T1000 (cell line): ENCODE measurements around the gene FSTL4.

ENCODE experiments used
- DNase-seq: peaks from one replicate; lab custom pipeline; 2025; ENCODE audit warnings: mixed read lengths; lab: John Stamatoyannopoulos, UW

Gene FSTL4

DNA sequence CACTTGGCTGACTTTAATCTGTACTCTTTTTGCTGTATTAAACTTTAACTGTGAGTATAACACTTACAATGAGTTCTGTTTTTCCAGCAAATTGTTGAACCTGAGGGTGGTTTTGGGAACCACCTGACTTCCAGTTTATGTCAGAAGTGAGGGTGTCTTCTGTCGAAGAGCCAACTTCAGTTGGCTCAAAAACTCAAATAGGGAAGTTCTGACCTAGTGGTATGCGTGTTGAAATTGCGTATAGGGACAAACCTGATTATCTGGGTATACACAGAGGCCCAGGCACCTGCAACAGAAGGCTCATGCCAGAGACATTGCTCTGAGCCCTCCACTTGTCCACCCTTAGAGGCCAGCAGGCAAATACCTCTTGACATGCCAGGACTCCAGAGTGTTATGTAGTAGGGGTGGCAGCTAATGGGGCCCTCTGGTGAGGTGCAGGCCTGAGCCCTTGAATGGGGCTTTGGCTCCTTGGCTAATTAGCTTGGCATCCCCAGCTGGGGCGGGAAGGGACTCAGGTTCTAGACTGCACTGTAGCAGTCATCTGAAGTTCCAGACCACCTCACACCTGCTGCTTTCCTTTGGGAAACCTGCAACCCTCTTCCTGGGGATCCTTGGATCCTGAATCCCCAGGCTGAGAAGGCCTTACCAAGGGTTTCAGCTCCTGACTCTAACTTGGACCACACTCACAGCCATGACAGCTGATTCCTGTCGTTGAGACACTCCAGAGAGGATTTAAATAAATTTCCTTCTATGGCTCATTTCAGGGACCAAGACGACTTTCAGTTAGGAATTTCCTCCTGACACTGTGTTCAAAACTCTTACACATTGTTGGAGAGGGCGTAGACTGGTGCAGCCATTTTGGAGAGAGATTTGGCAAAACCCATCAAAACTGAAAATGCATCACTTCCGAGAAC is 370.9 kb downstream of the FSTL4 start:
- no peak for DNase-seq

DNA sequence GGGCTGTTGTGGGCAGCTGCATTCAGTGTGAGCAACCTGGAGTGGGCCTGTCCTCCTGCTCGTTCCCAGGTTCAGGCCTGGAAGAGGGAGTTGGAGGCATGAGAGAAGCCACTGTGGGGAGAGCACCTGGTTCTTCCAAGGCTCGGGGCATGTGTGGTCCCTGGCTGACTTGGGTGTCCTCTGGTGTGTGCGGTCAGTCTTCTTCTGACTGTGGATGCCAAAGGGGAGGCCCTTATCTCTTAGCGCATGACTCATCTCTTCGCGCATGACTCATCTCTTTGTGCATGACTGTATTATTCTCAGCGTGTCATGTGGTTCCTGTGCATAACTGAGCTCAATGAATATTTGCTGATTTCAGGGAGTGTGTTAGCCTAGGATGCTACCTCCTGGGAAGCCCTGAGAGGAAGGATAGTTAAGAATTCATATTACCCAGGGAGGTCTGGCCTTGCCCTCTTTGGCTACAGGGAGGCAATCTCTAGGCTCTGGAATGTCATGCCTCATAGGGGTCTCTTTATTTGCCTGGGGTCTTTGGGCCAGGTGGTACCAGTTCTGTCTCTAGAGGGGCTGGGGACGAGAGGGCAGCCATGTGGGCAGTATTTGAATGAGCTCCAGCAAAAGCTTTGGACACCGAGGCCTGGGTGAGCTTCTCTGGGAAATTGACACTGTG is 371.8 kb downstream of the FSTL4 start:
- DNase-seq = peak; percentile 69

DNA sequence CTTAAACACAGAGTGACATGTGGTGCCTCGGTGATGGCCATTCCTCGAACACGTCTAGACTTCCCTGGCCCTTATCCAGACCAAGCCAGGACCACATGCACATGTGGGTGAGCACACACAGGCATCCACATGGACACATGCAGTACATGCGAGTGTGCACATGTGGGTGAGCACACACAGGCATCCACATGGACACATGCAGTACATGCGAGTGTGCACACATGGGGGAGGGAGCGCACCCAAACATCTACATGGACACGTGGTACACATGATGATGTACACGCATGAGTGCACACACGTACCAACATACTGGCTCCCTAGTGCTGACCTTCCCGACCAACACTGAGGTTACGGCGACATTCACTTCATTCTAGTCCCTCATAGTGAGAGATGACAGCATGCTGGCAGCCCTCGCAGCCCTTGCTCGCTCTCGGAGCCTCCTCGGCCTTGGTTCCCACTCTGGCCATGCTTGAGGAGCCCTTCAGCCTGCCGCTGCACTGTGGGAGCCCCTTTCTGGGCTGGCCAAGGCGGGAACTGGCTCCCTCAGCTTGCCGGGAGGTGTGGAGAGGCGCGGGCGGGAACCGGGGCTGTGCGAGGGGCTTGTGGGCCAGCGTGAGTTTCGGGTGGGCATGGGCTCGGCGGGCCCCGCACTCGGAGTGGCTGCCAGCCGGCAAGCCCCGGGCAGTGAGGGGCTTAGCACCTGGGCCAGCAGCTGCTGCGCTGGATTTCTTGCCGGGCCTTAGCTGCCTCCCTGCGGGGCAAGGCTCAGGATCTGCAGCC is 373.7 kb downstream of the FSTL4 start:
- DNase-seq = no peak

DNA sequence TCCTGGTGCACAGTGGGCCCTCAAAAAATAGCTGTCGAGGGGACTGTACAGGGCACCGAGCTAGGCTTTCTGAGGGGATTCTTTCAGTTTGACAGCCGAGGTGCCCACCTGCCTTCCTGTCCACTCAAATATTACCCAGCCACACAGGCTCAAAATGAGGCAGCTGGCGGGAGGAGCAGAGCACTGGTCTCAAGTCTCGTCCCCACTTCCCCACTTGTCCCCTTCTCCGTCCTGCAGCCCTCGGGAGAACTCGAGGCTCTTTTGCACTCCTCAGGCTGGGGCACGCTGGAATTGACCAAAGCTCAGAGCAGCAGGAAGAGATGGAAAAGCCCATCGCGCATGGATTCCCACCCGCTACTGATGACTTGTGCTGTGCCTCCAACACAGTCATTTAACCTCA is 375.4 kb downstream of the FSTL4 start:
- DNase-seq = no peak

DNA sequence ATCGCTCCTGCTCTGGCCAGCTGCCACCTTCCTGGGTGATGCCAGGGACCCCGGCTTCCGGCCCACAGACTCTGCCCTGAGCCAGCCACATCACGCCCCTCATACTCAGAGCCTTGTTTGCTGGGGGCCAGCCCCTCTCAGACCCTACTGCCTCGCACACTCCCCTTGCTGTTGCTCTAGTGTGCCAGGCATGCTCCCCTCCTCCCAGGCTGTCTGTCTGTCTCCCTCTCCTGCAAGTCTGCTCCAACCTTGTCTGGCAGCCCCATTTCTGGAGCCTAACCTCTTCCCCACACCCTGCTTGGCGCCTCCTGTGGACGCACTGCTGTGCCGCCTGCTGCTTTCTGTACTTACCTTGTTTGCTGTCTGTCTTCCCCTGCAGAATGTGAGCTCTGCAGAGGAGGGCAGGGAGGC is 375.8 kb downstream of the FSTL4 start:
- DNase-seq = no peak

DNA sequence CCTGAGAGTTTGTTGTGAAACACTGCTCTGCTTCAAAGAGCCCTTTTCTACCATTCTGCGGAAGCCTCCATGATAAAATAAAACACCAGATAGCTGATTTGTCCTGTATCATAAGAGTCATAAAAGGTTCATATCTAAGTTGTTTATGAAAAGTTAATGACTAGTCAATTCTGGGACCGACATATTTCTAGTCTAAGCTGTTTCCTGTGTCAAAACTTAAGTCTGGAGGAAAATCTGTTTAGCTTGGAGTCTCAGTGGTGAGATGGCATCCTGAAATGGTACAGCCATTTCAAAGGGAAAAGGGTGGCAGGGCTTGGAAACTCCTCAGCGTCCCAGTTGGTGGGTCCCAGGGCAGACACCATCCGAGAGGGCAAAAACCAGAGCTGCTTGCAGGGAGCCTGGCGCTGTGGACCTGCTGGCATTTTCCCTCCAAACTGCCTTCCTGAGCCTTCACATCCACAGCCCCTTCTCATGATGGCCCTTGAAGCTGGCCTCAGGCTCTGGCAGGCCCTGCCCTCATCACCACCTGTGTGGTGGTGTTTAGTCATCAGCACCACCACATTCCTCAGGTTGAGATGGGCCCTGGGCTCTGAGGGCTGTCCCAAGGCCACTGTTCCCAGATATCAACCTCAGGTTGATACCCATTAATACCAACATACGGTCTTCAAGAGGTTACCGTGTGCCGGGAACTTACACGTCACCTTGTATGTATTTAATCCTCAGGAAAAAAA is 376.5 kb downstream of the FSTL4 start:
- no peak for DNase-seq

DNA sequence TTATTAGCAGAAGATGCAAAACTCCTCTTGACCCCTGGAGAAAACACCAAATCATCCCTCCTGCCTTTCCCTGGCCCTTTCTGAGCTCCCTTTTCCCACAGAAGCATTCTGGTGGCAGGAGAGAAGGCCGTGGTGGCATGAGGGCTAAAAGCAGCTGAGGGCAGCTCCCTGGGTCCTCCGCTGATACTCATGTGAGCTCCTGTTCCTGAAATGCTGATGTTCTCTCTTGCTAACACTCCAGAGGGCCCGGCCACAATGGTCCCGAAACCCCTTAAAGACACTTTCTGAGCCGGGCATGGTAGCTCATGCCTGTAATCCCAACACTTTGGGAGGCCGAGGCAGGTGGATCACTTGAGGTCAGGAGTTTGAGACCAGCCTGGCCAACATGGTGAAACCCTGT is 377.4 kb downstream of the FSTL4 start:
- no peak for DNase-seq

DNA sequence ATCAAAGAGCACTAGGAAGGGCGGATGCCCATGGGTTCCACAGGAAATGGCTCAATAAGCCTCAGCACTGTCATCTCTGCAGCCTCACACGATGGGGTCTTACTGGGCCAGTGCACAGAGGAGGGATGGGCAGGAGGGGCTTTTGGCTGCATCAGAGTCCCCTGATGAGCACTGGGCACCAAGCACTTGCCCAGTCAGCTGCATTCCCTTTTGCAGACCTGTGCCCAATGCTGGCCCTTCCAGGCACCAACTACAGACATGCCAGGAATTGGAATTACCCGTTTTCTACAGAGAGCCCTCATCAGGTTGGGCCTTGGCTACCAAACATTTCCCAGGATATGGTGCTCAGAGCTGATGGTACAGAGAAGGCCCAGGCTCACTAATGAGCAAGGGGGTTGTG is 378.1 kb downstream of the FSTL4 start:
- no peak for DNase-seq

DNA sequence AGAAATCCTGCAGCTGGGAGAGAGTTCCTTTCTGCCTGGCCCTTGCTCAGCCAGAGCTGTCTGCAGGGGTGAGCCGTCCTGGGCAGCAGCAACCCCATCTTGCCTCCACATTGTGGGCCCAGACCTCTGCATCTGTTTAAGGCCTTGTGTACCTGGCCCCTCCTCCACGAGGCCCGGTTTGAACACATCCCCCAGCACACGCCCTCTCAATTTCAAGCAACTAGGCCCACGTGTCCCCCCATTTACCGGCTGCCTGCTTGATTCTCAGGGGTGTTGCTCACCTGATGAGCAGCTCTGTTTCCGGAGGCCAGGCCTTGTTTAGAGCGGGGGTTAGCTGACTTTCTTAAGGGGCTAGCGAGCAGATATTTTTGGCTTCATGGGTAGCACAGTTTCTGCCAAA is 378.7 kb downstream of the FSTL4 start:
- no peak for DNase-seq

DNA sequence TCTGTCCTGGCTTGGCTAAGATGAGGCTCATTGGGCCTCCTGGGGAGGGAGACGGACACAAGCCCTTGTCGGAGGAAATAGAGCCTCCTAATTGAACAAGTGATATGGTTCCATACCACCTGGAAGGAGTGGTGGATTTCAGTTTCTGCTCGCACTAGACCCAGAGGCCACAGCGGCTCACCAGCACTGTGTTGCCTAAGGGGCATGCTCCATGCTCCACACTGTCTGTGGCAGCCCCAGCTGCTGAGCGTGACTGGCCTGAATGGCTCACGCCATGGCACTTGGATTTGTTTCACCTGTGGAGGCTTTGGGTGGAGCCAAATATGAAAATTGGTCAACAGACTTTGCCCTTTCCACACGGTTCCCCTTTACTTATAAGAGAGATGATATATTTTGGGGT is 379.4 kb downstream of the FSTL4 start:
- no peak for DNase-seq

DNA sequence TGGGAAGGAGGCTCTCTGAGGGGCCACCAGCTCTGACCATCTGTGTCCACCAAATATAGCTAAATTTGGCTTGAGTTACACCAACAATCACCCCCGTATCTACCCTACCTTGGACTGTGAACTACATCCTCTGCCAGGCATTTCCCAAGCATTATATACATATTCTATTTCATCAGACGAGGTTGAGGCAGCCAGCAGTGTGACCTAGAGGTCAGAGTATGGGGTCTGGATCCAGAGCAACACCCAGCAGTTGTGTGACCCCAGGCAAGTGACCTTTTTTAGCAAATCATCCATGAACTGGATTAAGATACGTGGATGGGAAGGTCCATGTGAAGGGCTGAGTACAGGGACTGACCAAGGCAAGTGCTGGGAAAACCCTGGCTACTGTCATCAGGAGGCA is 379.9 kb downstream of the FSTL4 start:
- DNase-seq = no peak

DNA sequence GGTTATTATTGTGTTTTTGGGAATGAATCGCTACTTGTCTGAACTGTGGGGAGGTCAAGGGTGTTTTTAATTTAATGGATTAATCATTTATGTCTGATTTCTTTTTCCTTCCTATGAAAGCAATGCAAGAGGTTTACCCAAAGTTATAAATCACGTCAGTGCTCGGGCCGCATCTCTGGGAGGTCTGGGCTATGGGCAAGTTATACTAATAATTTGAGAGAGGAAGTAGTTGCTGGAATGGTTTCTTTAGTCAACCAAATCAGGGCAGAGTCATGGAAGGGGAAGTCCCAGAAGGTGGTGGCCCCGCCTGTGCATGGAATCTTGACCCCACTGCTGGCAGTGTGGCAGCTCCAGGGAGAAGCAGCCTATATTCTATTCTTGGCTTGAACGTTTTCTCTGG is 380.3 kb downstream of the FSTL4 start:
- no peak for DNase-seq

DNA sequence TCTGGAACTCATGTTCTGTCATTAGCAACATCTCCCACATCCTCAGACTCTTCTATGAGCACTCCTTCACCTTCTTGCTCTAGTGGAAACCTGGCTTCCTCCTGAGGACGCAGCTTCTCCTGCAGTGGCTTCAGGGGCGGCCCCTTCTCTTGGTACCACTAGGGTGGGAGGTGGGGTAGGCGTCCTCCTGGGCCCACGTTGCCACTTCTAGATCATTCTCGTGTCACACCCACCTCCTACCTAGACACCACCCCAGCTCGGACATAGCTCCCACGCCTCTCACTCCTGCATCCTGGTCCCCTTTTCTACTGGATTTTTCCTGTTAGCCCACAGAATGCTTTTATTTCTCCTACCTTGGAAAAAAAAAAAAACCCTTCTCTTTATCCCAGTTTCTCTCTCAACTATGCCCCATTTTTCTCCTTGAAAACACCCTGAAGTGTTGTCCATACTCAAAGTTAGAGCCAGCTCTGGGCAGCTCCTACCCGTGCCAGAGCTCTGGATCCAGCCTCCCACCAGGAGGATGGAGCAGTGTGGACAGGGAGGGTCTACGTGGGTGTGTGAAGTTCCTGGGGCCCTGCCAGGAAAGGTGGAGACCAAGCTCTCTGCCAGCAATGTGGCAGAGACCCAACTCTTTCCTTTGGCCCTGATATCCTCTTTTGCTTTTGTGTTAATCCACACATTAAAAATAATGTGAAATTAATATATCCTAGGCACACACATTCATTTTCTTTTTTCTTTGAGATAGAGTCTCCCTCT is 381.3 kb downstream of the FSTL4 start:
- no peak for DNase-seq

DNA sequence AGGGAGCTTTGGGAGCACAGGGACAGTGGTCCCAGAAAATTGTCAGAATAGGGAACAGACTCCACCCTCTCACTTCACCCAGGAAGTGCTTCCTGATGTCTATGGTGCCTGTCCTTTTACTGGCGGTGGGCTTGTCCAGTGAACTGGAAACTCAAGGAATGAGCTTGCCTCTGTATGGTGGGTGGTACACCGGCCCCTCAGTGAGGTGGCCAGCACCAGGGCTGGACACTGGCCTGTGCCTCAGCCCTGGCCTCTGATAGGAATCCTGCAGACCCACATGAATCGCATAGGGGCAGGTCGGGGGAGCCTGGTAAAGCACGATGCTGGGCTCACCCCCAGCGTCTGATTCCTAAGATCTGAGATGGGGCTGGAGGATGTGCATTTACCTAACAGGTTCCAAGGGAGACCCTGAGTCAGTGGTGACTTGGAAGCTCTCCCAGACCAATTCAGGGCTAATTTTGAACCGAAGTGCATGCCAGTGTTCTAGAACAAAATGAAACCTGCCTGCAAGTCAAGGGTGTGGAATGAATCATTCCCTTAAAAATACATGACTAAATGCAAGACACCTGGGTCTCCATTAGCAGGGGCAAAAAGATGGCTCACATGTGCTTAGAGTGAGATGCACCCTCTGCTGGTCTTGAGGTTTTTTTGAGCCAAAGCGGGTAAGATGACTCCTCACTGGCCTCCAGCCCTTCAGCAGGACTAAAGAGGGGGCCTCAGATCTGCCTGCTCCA is 382.2 kb downstream of the FSTL4 start:
- no peak for DNase-seq

DNA sequence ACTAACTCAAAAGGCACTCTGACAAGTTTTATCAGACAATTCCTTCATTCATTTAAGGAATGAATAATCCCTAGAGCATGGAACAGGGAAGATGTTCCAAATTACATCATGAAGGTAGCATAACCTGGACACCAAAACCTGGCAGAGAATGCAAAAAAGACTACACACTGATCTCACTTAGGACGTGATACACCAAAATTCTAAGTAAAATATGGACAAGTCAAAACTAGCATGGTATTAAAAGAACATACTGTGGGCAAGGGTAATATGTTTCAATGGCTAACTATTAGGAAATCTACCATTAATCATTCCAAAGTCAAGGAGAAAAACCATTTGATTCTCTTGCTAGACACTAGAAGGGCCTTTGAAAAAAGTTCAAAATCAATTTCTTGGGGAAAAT is 384.0 kb downstream of the FSTL4 start:
- DNase-seq = no peak

DNA sequence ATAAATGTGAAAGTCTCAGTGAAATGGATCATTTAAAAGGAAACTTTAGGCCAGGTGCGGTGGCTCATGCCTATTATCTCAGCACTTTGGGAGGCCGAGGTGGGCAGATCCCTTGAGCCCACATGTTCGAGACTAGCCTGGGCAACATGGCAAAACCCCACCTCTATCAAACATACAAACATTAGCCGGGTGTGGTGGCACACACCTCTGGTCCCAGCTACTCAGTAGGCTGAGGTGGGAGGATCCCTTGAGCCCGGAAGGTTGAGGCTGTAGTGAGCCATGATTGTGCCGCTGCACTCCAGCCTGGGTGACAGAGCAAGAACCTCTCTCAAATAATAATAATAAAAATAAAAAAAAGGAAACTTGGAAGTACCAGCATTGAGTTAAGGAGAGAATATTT is 384.4 kb downstream of the FSTL4 start:
- DNase-seq = no peak

DNA sequence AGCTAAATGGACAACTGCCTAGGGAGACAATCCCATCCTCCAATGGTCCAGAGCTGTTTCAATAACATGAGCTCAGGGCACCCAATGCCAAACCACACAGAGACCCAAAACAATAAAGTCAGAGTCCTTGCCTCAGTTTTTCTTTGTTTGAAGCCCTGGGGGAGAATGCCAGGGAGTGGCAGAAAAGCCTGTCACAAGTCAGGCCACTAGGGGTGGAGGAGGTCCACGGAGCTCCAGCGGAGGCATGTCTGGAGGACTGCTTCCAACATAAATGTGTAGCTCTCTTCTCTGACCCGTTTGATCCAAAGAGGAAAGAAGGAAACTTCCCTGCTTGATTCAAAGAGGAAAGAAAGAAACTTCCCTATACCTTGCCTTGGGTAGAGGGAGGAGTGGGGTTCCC is 385.3 kb downstream of the FSTL4 start:
- DNase-seq = no peak

DNA sequence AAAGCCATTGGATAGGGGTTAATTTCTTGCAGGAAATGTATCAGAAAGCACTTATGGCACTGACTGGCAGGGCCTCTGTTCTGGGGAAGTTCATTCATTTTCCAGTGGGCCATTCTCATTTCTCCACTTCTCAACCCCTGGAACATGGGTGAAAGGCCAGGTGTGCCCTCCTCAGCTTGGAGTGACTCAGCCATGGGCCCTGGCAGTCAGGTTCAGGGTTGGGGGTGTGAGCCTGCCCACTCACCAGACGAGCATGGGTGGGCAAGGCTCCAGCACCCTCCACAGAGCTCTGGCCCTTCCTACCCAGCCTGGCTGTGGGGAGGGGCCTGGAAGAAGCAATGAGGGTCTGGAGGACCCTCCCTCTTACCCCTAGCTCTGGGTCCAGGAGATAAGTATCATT is 386.2 kb downstream of the FSTL4 start:
- no peak for DNase-seq

DNA sequence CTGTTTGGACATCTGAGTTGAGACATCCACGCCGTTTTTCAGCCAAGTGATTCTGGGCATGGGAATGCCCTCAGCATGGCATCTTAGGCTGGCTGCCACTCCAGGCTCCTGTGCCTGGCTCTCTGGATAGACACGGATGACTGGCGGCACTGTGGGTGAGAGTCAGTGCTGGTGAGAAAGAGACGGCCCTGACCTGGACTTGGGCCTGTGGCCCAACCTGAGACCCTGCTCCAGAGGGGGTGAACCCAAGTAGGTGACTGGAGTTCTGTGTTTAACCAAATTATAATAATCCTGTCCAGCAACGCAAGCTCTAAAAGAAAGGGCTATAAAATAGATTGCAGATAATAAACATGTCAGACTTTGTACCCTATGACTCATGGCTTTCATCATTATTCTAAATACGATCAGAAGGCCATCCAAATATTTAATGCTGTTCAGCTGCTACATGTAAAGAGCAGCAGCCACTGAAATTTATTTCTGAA is 386.6 kb downstream of the FSTL4 start:
- no peak for DNase-seq

DNA sequence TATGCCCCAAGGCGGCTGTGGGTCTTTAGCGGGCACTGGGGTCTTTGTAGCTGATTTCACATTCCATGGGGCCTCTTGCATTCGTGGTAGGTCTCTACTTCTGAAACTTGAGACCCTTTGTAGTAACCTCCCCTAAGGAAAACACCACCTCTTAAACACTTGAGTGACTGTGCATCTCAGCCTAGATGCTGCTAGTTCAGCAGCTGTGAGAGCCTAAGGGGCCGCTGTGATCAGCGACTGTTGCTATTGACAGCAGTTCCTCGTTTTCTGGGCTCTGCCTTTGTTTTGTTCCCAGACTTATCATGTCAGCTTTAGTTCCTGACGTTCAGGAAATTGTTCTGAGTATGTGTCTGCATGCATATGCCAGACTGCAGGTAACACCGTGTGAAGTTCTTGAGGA is 389.4 kb downstream of the FSTL4 start:
- no peak for DNase-seq

DNA sequence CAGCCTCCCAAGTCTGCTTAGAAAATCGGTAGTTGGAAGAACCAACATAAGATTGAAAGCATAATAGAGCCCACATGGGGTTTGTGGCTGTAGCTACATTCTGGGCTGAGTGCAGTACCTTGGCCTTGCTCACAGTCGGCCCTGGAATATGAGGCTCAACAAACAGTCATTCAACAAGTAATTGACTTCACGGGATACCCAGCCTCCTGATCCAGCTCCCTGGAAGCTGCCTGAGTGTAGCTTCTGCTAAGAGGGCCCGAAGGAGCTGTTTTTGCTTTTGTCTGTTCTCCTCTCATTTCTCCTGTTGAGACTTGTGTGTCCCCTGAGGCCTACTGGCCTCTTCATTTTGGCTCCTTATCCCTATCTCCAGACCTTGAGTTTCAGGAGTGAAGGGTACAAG is 389.8 kb downstream of the FSTL4 start:
- DNase-seq = no peak
